SK-N-SH (cell line): ENCODE results near the gene ARHGAP10.

ENCODE experiments used
- EP300 ChIP-seq, 2 experiments: IDR thresholded peaks; 2 replicates each; pipeline versions ENCODE4 v1.4.0 to v1.6.1; 2012; ENCODE audit warnings: borderline replicate concordance in 1 of 2, low read depth in 1 of 2, low read length in 1 of 2
- EZH2phosphoT487 ChIP-seq: fragments of 200-600 bp; sonication (generic); IDR thresholded peaks from 2 replicates; pipeline ENCODE4 v1.6.1; 2017; ENCODE audit warnings: low read depth, mixed run types, mild to moderate bottlenecking, antibody characterized with exemption, moderate library complexity, borderline replicate concordance
- POLR2AphosphoS5 ChIP-seq: IDR thresholded peaks from 2 replicates; pipeline ENCODE4 v1.6.1; 2012; ENCODE audit warnings: low read depth, low read length
- TF ChIP-seq, protein P1 (sequence below): fragments of 200-600 bp; sonication (generic); IDR thresholded peaks from 2 replicates; pipeline ENCODE4 v1.6.1; 2017; ENCODE audit warnings: antibody characterized with exemption, mild to moderate bottlenecking, moderate library complexity
- TF ChIP-seq, protein P2 (sequence below): IDR thresholded peaks from 2 replicates; pipeline ENCODE4 v1.6.1; 2012; ENCODE audit warnings: mild to moderate bottlenecking, low read depth, low read length, moderate library complexity
- TF ChIP-seq, protein P3 (sequence below): fragments of 150-350 bp; IDR thresholded peaks from 2 replicates; pipeline ENCODE4 v1.6.1; 2016; ENCODE audit warnings: mild to moderate bottlenecking, low read depth, low read length

DNA sequence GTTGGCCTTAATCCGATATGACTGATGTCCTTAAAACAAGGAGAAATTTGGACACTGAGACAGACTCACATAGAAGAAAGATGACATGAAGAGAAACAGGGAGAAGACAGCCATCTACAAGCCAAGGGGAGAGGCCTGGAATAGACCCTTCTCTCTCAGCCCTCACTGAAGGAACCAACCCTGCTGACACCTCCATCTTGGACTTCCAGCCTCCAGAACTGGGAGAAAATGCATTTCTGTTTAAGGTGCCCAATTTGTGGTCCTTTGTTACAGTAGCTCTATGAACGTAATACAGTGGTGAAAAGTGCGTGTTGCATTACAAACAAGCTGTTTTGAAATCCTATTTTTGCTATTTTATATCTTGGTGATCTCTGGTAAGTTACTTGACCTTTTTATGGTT lies 343.6 kb downstream of the ARHGAP10 start:
- TF ChIP-seq POLR2AphosphoS5, result no peak
- TF ChIP-seq, protein P1, sequence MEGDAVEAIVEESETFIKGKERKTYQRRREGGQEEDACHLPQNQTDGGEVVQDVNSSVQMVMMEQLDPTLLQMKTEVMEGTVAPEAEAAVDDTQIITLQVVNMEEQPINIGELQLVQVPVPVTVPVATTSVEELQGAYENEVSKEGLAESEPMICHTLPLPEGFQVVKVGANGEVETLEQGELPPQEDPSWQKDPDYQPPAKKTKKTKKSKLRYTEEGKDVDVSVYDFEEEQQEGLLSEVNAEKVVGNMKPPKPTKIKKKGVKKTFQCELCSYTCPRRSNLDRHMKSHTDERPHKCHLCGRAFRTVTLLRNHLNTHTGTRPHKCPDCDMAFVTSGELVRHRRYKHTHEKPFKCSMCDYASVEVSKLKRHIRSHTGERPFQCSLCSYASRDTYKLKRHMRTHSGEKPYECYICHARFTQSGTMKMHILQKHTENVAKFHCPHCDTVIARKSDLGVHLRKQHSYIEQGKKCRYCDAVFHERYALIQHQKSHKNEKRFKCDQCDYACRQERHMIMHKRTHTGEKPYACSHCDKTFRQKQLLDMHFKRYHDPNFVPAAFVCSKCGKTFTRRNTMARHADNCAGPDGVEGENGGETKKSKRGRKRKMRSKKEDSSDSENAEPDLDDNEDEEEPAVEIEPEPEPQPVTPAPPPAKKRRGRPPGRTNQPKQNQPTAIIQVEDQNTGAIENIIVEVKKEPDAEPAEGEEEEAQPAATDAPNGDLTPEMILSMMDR, result no peak
- TF ChIP-seq EP300 (IDR thresholded peaks at IDR 0.05; ENCODE audit: borderline replicate concordance in 1 of 2, low read depth in 1 of 2, low read length in 1 of 2), result no peak
- TF ChIP-seq, protein P2, sequence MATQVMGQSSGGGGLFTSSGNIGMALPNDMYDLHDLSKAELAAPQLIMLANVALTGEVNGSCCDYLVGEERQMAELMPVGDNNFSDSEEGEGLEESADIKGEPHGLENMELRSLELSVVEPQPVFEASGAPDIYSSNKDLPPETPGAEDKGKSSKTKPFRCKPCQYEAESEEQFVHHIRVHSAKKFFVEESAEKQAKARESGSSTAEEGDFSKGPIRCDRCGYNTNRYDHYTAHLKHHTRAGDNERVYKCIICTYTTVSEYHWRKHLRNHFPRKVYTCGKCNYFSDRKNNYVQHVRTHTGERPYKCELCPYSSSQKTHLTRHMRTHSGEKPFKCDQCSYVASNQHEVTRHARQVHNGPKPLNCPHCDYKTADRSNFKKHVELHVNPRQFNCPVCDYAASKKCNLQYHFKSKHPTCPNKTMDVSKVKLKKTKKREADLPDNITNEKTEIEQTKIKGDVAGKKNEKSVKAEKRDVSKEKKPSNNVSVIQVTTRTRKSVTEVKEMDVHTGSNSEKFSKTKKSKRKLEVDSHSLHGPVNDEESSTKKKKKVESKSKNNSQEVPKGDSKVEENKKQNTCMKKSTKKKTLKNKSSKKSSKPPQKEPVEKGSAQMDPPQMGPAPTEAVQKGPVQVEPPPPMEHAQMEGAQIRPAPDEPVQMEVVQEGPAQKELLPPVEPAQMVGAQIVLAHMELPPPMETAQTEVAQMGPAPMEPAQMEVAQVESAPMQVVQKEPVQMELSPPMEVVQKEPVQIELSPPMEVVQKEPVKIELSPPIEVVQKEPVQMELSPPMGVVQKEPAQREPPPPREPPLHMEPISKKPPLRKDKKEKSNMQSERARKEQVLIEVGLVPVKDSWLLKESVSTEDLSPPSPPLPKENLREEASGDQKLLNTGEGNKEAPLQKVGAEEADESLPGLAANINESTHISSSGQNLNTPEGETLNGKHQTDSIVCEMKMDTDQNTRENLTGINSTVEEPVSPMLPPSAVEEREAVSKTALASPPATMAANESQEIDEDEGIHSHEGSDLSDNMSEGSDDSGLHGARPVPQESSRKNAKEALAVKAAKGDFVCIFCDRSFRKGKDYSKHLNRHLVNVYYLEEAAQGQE, result no peak
- no peak for TF ChIP-seq EZH2phosphoT487
- TF ChIP-seq, protein P3, sequence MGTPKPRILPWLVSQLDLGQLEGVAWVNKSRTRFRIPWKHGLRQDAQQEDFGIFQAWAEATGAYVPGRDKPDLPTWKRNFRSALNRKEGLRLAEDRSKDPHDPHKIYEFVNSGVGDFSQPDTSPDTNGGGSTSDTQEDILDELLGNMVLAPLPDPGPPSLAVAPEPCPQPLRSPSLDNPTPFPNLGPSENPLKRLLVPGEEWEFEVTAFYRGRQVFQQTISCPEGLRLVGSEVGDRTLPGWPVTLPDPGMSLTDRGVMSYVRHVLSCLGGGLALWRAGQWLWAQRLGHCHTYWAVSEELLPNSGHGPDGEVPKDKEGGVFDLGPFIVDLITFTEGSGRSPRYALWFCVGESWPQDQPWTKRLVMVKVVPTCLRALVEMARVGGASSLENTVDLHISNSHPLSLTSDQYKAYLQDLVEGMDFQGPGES, result no peak
